ENCODE measurements around the gene CHD6.

CHD6 gene

DNA sequence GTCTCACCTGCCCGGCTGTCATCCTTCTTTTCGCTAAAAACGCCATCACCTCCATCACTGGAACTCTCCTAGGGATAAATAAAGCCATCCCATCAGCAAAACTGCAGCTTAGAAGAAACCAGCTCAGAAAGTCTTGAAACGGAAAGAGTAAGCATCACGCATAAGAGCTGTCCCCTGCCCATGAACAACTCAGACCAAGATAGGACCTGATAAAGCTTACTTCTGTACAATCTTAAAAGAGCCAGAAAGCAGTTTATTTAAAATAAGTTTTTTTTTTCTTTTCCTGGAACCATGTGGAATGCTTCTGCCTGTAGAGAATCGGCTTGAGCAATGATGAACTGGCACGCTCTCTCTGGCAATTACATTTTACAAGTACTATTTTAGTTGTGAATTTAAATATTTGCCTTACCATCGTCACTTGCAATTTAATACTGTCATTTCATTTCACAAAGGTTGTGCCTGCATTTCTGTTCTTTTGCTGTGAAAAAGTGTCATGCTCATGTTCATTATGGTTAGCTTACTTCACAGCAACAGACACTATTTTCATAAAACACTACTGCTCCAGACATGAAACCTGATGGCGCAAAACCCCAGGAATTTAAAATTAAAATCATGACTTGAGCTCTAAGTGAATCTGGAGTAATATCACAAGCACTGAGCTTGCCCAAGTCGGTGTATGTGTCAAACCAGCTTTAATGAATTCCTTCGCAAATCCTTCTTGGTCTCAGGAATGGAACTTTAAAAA, 191.9 kb downstream of the CHD6 start:
- no peaks in the 10 kb centered on the region for H3K4me1 ChIP-seq (ENCODE audit: insufficient read depth, low read length, severe bottlenecking)
- H3K4me3 ChIP-seq (ENCODE audit: low read depth, low read length, poor library complexity, severe bottlenecking) = no peak overlapping the region
- H3K9me3 ChIP-seq (ENCODE audit: low read length) = no peaks in the 10 kb centered on the region
- H3K79me2 ChIP-seq (ENCODE audit: insufficient read depth, low read length) = no peaks in the 10 kb centered on the region
- no peak overlapping the region for H3K9ac ChIP-seq (ENCODE audit: low read length)
- no peak overlapping the region for H2AFZ ChIP-seq (ENCODE audit: low read length)
- peaks cover 47% of the 10 kb centered on the region for H3K36me3 ChIP-seq (ENCODE audit: insufficient read depth, low read length)
- no peak overlapping the region for H3K4me2 ChIP-seq (ENCODE audit: low read length)
- TF ChIP-seq, protein P1, sequence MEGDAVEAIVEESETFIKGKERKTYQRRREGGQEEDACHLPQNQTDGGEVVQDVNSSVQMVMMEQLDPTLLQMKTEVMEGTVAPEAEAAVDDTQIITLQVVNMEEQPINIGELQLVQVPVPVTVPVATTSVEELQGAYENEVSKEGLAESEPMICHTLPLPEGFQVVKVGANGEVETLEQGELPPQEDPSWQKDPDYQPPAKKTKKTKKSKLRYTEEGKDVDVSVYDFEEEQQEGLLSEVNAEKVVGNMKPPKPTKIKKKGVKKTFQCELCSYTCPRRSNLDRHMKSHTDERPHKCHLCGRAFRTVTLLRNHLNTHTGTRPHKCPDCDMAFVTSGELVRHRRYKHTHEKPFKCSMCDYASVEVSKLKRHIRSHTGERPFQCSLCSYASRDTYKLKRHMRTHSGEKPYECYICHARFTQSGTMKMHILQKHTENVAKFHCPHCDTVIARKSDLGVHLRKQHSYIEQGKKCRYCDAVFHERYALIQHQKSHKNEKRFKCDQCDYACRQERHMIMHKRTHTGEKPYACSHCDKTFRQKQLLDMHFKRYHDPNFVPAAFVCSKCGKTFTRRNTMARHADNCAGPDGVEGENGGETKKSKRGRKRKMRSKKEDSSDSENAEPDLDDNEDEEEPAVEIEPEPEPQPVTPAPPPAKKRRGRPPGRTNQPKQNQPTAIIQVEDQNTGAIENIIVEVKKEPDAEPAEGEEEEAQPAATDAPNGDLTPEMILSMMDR (IDR thresholded peaks at IDR 0.05; ENCODE audit: low read length) = no peak
- TF ChIP-seq EZH2 (IDR thresholded peaks at IDR 0.05; ENCODE audit: borderline replicate concordance, low read length) = no peak
- no peaks in the 10 kb centered on the region for H3F3A ChIP-seq (ENCODE audit: insufficient read depth, low read length)
- H3K27ac ChIP-seq (ENCODE audit: low read depth, low read length, poor library complexity, severe bottlenecking) = no peak overlapping the region
- no peaks in the 10 kb centered on the region for H3K27me3 ChIP-seq (ENCODE audit: insufficient read depth, low read length)
- H4K20me1 ChIP-seq (ENCODE audit: insufficient read depth, low read length) = no peaks in the 10 kb centered on the region
- H3K9me2 ChIP-seq (ENCODE audit: low read depth, low read length) = no peaks in the 10 kb centered on the region

DNA sequence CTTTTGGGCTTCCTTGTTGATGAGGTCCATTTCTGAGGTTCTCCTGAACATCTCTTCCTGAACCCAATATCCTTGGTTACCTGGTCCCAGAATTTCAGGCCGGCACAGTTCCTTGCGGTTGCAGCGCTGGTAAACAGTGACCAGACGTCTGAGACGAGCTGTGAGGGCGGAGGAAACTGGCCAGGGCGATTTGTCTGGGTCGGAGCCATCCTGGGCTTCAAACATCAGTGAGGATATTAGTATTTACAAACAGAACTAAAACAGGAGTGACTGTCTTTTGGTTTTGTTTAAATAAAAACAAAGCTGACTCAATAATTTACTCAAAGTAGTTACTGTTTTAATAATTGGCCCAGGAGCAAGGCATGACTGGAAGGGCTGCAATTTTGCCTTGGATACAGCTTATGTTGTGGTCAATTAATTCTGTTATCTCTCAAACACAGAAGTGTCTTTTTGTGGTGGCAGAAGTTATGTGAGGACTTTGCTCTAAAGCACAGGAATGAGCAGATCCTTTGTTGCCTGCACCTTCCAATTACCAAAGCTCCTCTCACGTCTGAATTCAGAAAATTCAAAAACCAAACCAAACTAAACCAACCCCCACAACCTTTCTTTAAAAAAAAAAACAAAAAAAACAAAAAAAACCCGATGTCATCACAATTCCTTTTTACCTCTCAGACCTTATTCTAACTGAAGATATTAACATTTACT, 192.8 kb downstream of the CHD6 start:
- H3K36me3 ChIP-seq (ENCODE audit: insufficient read depth, low read length) = peaks cover 57% of the 10 kb centered on the region
- H3K4me2 ChIP-seq (ENCODE audit: low read length) = no peak overlapping the region

DNA sequence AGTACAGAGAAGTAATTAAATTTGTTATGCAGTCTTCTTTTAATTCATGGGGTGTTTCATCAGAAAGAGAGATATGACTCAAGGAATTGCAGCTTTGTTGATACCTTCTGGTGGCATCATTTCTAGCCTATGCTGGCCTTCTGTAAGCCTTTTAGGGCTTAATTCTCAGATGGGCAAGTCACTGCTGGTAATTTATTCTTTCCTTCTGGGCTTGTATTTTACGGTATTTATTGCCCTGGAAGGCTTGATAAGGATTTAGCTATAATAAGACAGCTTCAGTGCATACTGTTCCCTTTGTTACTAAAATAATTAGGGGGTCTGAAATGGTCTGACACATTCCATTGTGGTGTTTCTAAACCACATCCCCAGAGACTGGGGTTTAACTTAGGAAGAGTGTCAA, 193.6 kb downstream of the CHD6 start:
- no peak for TF ChIP-seq EZH2 (IDR thresholded peaks at IDR 0.05; ENCODE audit: borderline replicate concordance, low read length)
- TF ChIP-seq, protein P1 (IDR thresholded peaks at IDR 0.05; ENCODE audit: low read length) = no peak
- Histone ChIP-seq H3K4me3 (ENCODE audit: low read depth, low read length, poor library complexity, severe bottlenecking) (no peak overlapping the region), H3K9me3 (ENCODE audit: low read length) (no peaks in the 10 kb centered on the region), H3K27me3 (ENCODE audit: insufficient read depth, low read length) (no peaks in the 10 kb centered on the region), H3K9me2 (ENCODE audit: low read depth, low read length) (no peaks in the 10 kb centered on the region), H3K79me2 (ENCODE audit: insufficient read depth, low read length) (no peaks in the 10 kb centered on the region), H3F3A (ENCODE audit: insufficient read depth, low read length) (no peaks in the 10 kb centered on the region), H2AFZ (ENCODE audit: low read length) (no peak overlapping the region), H3K4me1 (ENCODE audit: insufficient read depth, low read length, severe bottlenecking) (no peaks in the 10 kb centered on the region), H4K20me1 (ENCODE audit: insufficient read depth, low read length) (no peaks in the 10 kb centered on the region), H3K4me2 (ENCODE audit: low read length) (no peak overlapping the region), H3K9ac (ENCODE audit: low read length) (no peak overlapping the region), H3K27ac (ENCODE audit: low read depth, low read length, poor library complexity, severe bottlenecking) (no peak overlapping the region), H3K36me3 (ENCODE audit: insufficient read depth, low read length) (peaks cover 61% of the 10 kb centered on the region)

More for the DNA sequence above, 192.8 kb downstream of the CHD6 start:
- no peak overlapping the region for H3K4me3 ChIP-seq (ENCODE audit: low read depth, low read length, poor library complexity, severe bottlenecking)
- no peak for TF ChIP-seq EZH2 (IDR thresholded peaks at IDR 0.05; ENCODE audit: borderline replicate concordance, low read length)
- TF ChIP-seq, protein P1 (IDR thresholded peaks at IDR 0.05; ENCODE audit: low read length) = no peak
- H2AFZ ChIP-seq (ENCODE audit: low read length) = no peak overlapping the region
- no peaks in the 10 kb centered on the region for H3K9me3 ChIP-seq (ENCODE audit: low read length)
- no peaks in the 10 kb centered on the region for H3K27me3 ChIP-seq (ENCODE audit: insufficient read depth, low read length)
- H4K20me1 ChIP-seq (ENCODE audit: insufficient read depth, low read length) = no peaks in the 10 kb centered on the region
- no peaks in the 10 kb centered on the region for H3F3A ChIP-seq (ENCODE audit: insufficient read depth, low read length)
- no peak overlapping the region for H3K27ac ChIP-seq (ENCODE audit: low read depth, low read length, poor library complexity, severe bottlenecking)
- H3K9ac ChIP-seq (ENCODE audit: low read length) = no peak overlapping the region
- no peaks in the 10 kb centered on the region for H3K4me1 ChIP-seq (ENCODE audit: insufficient read depth, low read length, severe bottlenecking)
- H3K9me2 ChIP-seq (ENCODE audit: low read depth, low read length) = no peaks in the 10 kb centered on the region
- H3K79me2 ChIP-seq (ENCODE audit: insufficient read depth, low read length) = no peaks in the 10 kb centered on the region

Measured in OCI-LY1 (cell line).